Testis (tissue), 2 donors: ENCODE data around the gene CAPZB.

Experiments used
- CTCF ChIP-seq, 3 experiments: fragments of 450-650 bp in 2 of 3; fragments of 200-600 bp in 1 of 3; sonication (generic) in 1 of 3; IDR thresholded peaks; one replicate each; pipeline ENCODE4 v1.5.1; 2016 to 2019; ENCODE audit warnings: antibody characterized with exemption in 3 of 3, mild to moderate bottlenecking in 2 of 3, moderate library complexity in 1 of 3
- POLR2A ChIP-seq: fragments of 450-650 bp; IDR thresholded peaks from one replicate; pipeline ENCODE4 v1.6.1; 2017; ENCODE audit warnings: antibody characterized with exemption, mild to moderate bottlenecking, moderate library complexity

- TF ChIP-seq CTCF (IDR thresholded peaks at IDR 0.05) (no peak), POLR2A (no peak)
These were observed 168.0 kb downstream of the CAPZB start for GRCh38 chr1:19317126-19317910.
